ENCODE data around the gene TAS2R43.
"Not testable (repeated sequence)": the region's sequence is repeated elsewhere in the genome, so short reads cannot be mapped to it uniquely, and the experiment has no call there.

Gene TAS2R43

DNA sequence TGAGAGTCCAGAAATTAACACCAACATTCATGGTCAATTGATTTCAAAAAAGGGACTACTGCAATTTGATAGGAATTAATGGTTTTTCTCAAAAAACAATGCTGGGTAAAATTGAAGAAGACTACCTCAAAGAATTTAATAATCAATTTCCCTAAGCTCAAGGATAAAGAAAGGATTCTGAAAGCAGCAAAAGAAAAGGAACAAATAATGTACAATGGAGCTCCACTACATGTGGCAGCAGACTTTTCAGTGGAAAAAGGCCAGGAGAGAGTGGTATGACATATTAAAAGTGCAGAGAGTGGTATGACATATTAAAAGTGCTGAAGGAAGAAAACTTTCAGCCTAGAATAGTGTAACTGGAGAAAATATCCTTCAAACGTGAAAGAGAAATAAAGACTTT is 15.6 kb upstream of the TAS2R43 start:
- no peaks in the 10 kb centered on the region for H4K20me1 ChIP-seq (ENCODE audit: control insufficient read depth, insufficient read depth, low read depth, low read length)
- H3K4me3 ChIP-seq (ENCODE audit: low read length), result no peak overlapping the region
- no peaks in the 10 kb centered on the region for H3K27me3 ChIP-seq (ENCODE audit: control insufficient read depth, low read length)
- H3K4me1 ChIP-seq (ENCODE audit: control insufficient read depth, low read length), result 0 out of 2 replicates have a peak, but pooled peaks cover 3% of the 10 kb centered on the region
- H3K9me3 ChIP-seq (ENCODE audit: control insufficient read depth, insufficient read depth, low read length), result no peaks in the 10 kb centered on the region; the same call in 1 of the 2 replicates
- TF ChIP-seq EZH2phosphoT487 (IDR thresholded peaks at IDR 0.05; ENCODE audit: borderline replicate concordance, low read length), result no peak
- TF ChIP-seq, protein P1, sequence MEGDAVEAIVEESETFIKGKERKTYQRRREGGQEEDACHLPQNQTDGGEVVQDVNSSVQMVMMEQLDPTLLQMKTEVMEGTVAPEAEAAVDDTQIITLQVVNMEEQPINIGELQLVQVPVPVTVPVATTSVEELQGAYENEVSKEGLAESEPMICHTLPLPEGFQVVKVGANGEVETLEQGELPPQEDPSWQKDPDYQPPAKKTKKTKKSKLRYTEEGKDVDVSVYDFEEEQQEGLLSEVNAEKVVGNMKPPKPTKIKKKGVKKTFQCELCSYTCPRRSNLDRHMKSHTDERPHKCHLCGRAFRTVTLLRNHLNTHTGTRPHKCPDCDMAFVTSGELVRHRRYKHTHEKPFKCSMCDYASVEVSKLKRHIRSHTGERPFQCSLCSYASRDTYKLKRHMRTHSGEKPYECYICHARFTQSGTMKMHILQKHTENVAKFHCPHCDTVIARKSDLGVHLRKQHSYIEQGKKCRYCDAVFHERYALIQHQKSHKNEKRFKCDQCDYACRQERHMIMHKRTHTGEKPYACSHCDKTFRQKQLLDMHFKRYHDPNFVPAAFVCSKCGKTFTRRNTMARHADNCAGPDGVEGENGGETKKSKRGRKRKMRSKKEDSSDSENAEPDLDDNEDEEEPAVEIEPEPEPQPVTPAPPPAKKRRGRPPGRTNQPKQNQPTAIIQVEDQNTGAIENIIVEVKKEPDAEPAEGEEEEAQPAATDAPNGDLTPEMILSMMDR (IDR thresholded peaks at IDR 0.05; ENCODE audit: low read depth, low read length, poor library complexity, severe bottlenecking), result no peak
- peaks cover 6% of the 10 kb centered on the region; the same call in 1 of the 2 replicates for H3K36me3 ChIP-seq (ENCODE audit: control insufficient read depth, low read length)
- H3F3A ChIP-seq (ENCODE audit: control insufficient read depth, insufficient read depth), result no peaks in the 10 kb centered on the region
- no peak overlapping the region for H3K4me2 ChIP-seq (ENCODE audit: low read length)
- H3K9me2 ChIP-seq (replicated peaks; ENCODE audit: control insufficient read depth, low read length), result no peaks in the 10 kb centered on the region
- H3K27ac ChIP-seq (ENCODE audit: low read depth, low read length), result no peak overlapping the region
- H3K79me2 ChIP-seq (ENCODE audit: control insufficient read depth, low read length), result peaks cover 46% of the 10 kb centered on the region

DNA sequence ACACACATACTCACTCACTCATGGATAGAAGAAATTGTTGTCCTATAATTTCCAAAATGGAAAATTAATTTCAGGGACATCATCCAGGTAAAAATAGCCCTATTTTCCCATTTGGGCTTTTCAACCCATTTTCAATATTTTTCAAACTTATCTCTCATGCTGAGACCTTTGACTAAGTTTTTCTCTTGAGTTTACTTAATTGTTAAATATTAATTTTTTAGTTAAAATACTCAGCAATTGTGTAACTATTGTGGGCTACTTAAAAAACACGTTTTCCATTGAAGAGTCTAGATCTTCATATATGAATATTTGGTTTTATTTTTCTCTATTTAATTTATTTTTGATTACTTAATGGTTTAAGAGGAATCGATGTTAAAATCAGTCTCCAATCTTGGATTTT is 14.2 kb upstream of the TAS2R43 start:
- no peak overlapping the region for H3K27ac ChIP-seq (ENCODE audit: low read depth, low read length)
- no peaks in the 10 kb centered on the region for H3K27me3 ChIP-seq (ENCODE audit: control insufficient read depth, low read length)
- H3K4me2 ChIP-seq (ENCODE audit: low read length), result no peak overlapping the region
- H3K4me3 ChIP-seq (ENCODE audit: low read length), result no peak overlapping the region
- no peak for TF ChIP-seq EZH2phosphoT487 (IDR thresholded peaks at IDR 0.05; ENCODE audit: borderline replicate concordance, low read length)
- TF ChIP-seq, protein P1 (IDR thresholded peaks at IDR 0.05; ENCODE audit: low read depth, low read length, poor library complexity, severe bottlenecking), result no peak
- no peaks in the 10 kb centered on the region for H3K9me2 ChIP-seq (replicated peaks; ENCODE audit: control insufficient read depth, low read length)
- no peaks in the 10 kb centered on the region for H3F3A ChIP-seq (ENCODE audit: control insufficient read depth, insufficient read depth)
- peaks cover 33% of the 10 kb centered on the region for H3K79me2 ChIP-seq (ENCODE audit: control insufficient read depth, low read length)
- no peaks in the 10 kb centered on the region; the same call in 1 of the 2 replicates for H3K9me3 ChIP-seq (ENCODE audit: control insufficient read depth, insufficient read depth, low read length)
- H3K36me3 ChIP-seq (ENCODE audit: control insufficient read depth, low read length), result peaks cover 6% of the 10 kb centered on the region; the same call in 1 of the 2 replicates
- 0 out of 2 replicates have a peak, but pooled peaks cover 1% of the 10 kb centered on the region for H3K4me1 ChIP-seq (ENCODE audit: control insufficient read depth, low read length)
- H4K20me1 ChIP-seq (ENCODE audit: control insufficient read depth, insufficient read depth, low read depth, low read length), result no peaks in the 10 kb centered on the region

DNA sequence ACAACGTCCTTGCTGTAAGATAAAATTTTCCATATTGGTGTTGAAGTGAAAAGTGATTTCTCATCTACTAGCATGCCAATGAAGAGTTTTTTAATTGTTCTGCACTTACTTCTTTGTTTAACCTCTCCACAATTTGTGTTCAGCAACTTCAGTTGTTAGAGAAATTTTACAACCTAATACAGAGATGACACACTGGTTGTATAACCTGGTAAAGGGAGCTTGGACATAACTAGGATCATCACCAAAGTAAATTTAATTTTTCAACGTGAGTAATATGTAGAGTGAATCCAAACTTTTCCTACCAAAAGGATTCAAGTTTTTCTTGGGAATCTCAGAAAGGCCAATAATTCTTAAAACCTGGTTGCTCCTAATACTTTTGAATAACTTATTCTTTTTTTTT is 13.4 kb upstream of the TAS2R43 start:
- Histone ChIP-seq H3K4me1 (ENCODE audit: control insufficient read depth, low read length) (no peaks in the 10 kb centered on the region), H3K27me3 (ENCODE audit: control insufficient read depth, low read length) (no peaks in the 10 kb centered on the region), H3K9me2 (replicated peaks; ENCODE audit: control insufficient read depth, low read length) (no peaks in the 10 kb centered on the region), H3K4me3 (ENCODE audit: low read length) (no peak overlapping the region), H3K79me2 (ENCODE audit: control insufficient read depth, low read length) (peaks cover 32% of the 10 kb centered on the region), H3F3A (ENCODE audit: control insufficient read depth, insufficient read depth) (no peaks in the 10 kb centered on the region), H3K9me3 (ENCODE audit: control insufficient read depth, insufficient read depth, low read length) (no peaks in the 10 kb centered on the region; the same call in 1 of the 2 replicates), H4K20me1 (ENCODE audit: control insufficient read depth, insufficient read depth, low read depth, low read length) (no peaks in the 10 kb centered on the region), H3K27ac (ENCODE audit: low read depth, low read length) (no peak overlapping the region), H3K36me3 (ENCODE audit: control insufficient read depth, low read length) (peaks cover 6% of the 10 kb centered on the region; the same call in 1 of the 2 replicates), H3K4me2 (ENCODE audit: low read length) (no peak overlapping the region)
- no peak for TF ChIP-seq EZH2phosphoT487 (IDR thresholded peaks at IDR 0.05; ENCODE audit: borderline replicate concordance, low read length)
- TF ChIP-seq, protein P1 (IDR thresholded peaks at IDR 0.05; ENCODE audit: low read depth, low read length, poor library complexity, severe bottlenecking), result no peak

DNA sequence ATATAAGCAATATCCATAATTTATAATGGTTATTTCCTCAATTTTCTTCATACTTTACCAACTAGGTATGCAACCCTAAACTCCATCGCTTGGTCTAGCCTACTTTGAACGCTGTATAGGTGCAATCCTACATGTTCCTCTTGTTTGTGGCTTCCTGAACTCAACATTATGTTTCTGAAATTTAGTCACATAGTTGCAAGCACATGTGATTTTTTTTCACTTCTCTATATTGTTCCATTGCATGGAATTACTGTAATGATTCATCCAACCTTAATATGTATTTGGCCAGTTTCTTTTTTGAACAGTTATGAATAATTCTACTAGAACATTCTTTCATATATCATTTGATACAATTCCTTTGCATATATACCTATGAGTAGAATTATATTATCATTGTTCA is 2.8 kb upstream of the TAS2R43 start:
- H3K79me2 ChIP-seq (ENCODE audit: control insufficient read depth, low read length); H3K9me2 ChIP-seq (replicated peaks; ENCODE audit: control insufficient read depth, low read length); H3K4me1 ChIP-seq (ENCODE audit: control insufficient read depth, low read length); H3K27ac ChIP-seq (ENCODE audit: low read depth, low read length); H3K36me3 ChIP-seq (ENCODE audit: control insufficient read depth, low read length); H4K20me1 ChIP-seq (ENCODE audit: control insufficient read depth, insufficient read depth, low read depth, low read length); H3K4me3 ChIP-seq (ENCODE audit: low read length); H3K27me3 ChIP-seq (ENCODE audit: control insufficient read depth, low read length); H3K4me2 ChIP-seq (ENCODE audit: low read length); H3K9me3 ChIP-seq (ENCODE audit: control insufficient read depth, insufficient read depth, low read length); H3F3A ChIP-seq (ENCODE audit: control insufficient read depth, insufficient read depth): not testable (repeated sequence)

Measured in DOHH2 (cell line).